H1 (cell line): ENCODE data around the gene PSD2. TPM values are rescaled to one million over a fixed set of nuclear protein-coding genes. Genes with fewer than 3 reads are reported as not detected.

Source experiments
- CTCF ChIA-PET: fragments of 300-600 bp; sonication (Branson Sonifier 250); formaldehyde crosslinking; loops from one replicate; lab custom pipeline; 2021; ENCODE audit not compliant: partially characterized antibody; lab: Charles Lee
- POLR2A ChIA-PET: fragments of 300-600 bp; sonication (Branson Sonifier 250); formaldehyde crosslinking; loops from one replicate; lab custom pipeline; 2021; ENCODE audit warnings: inconsistent platforms; ENCODE audit not compliant: partially characterized antibody; lab: Charles Lee
- DNase-seq, 2 experiments: peaks; one replicate each; pipeline versions ENCODE4 v3.0.0 to v3.0.0-alpha.2; 2010 to 2022; ENCODE audit warnings: low spot score in 2 of 2, low read depth in 1 of 2, mixed read lengths in 1 of 2
- FAIRE-seq: peaks from 2 replicates; lab custom pipeline; 2011; peaks lifted over from hg19 to GRCh38; lab: Jason Lieb, UNC
- H2AFZ ChIP-seq: 2 replicates; pipeline ENCODE4 v1.8.1; 2012; ENCODE audit warnings: low read length, inconsistent platforms
- H2AK5ac ChIP-seq: 2 replicates; pipeline ENCODE4 v1.6.1; 2013; ENCODE audit warnings: low read depth, low read length
- H2BK120ac ChIP-seq: replicated peaks from 2 replicates; pipeline ENCODE3; 2013; ENCODE audit warnings: low read depth, low read length, inconsistent platforms
- H2BK12ac ChIP-seq: 2 replicates; pipeline ENCODE4 v1.6.1; 2013; ENCODE audit warnings: low read depth, low read length
- H2BK15ac ChIP-seq: 2 replicates; pipeline ENCODE4 v1.6.1; 2013; ENCODE audit warnings: low read length
- H2BK20ac ChIP-seq: 2 replicates; pipeline ENCODE4 v1.6.1; 2013; ENCODE audit warnings: low read length
- H2BK5ac ChIP-seq: 2 replicates; pipeline ENCODE4 v1.6.1; 2013; ENCODE audit warnings: low read depth, low read length
- H3K14ac ChIP-seq: 2 replicates; pipeline ENCODE4 v1.6.1; 2013; ENCODE audit warnings: inconsistent platforms; ENCODE audit not compliant: insufficient read length
- H3K18ac ChIP-seq: 2 replicates; pipeline ENCODE4 v1.6.1; 2013; ENCODE audit warnings: low read length; ENCODE audit errors: extremely low read depth
- H3K23ac ChIP-seq: 2 replicates; pipeline ENCODE4 v1.6.1; 2013; ENCODE audit warnings: inconsistent platforms; ENCODE audit not compliant: insufficient read length
- H3K23me2 ChIP-seq: 2 replicates; pipeline ENCODE4 v1.6.1; 2013; ENCODE audit warnings: low read depth, low read length
- H3K27ac ChIP-seq: 2 replicates; pipeline ENCODE4 v1.6.1; 2011; ENCODE audit warnings: low read depth, low read length, inconsistent platforms
- H3K27me3 ChIP-seq, 4 experiments: replicated peaks in 1 of 4; 1 replicate in 1 of 4; 2 replicates in 3 of 4; pipeline versions ENCODE4 v1.6.1 to v1.8.1; 2011 to 2013; ENCODE audit warnings: low read length in 3 of 4, mild to moderate bottlenecking in 3 of 4, inconsistent platforms in 2 of 4, mixed read lengths in 2 of 4, moderate library complexity in 1 of 4; ENCODE audit not compliant: control insufficient read depth in 3 of 4, insufficient read depth in 3 of 4; ENCODE audit errors: extremely low read depth in 1 of 4
- H3K36me3 ChIP-seq, 4 experiments: 2 replicates each; pipeline versions ENCODE4 v1.6.1 to v1.8.1; 2011 to 2013; ENCODE audit warnings: mild to moderate bottlenecking in 4 of 4, low read length in 3 of 4, moderate library complexity in 2 of 4, control low read depth in 1 of 4, inconsistent platforms in 1 of 4; ENCODE audit not compliant: insufficient read depth in 4 of 4, control insufficient read depth in 2 of 4
- H3K4ac ChIP-seq: replicated peaks from 2 replicates; pipeline ENCODE3; 2013; ENCODE audit warnings: low read length, low read depth, mixed read lengths, inconsistent platforms; ENCODE audit not compliant: insufficient read length
- H3K4me1 ChIP-seq, 4 experiments: replicated peaks in 1 of 4; 1 replicate in 1 of 4; 2 replicates in 3 of 4; pipeline versions ENCODE4 v1.6.1 to v1.8.1; 2011 to 2013; ENCODE audit warnings: low read length in 3 of 4, inconsistent platforms in 2 of 4, mixed read lengths in 1 of 4; ENCODE audit not compliant: insufficient read depth in 4 of 4, control insufficient read depth in 3 of 4
- H3K4me2 ChIP-seq, 2 experiments: 2 replicates each; pipeline versions ENCODE4 v1.6.1 to v1.8.1; 2011 to 2013; ENCODE audit warnings: low read depth in 2 of 2, low read length in 2 of 2, control low read depth in 1 of 2, inconsistent platforms in 1 of 2, mild to moderate bottlenecking in 1 of 2; ENCODE audit not compliant: insufficient read depth in 1 of 2
- H3K4me3 ChIP-seq, 4 experiments: fragments of 200-600, 300-600 bp in 1 of 4; sonication (generic), shearing (Covaris generic), sonication (Bioruptor Twin) in 1 of 4; 2 replicates each; pipeline versions ENCODE4 v1.5.1 to v1.8.1; 2011 to 2016; ENCODE audit warnings: low read length in 4 of 4, low read depth in 3 of 4, control low read depth in 2 of 4, inconsistent platforms in 2 of 4, mild to moderate bottlenecking in 2 of 4, mixed read lengths in 1 of 4, moderate library complexity in 1 of 4; ENCODE audit not compliant: insufficient read depth in 2 of 4; ENCODE audit errors: extremely low read depth in 1 of 4
- H3K56ac ChIP-seq: replicated peaks from 2 replicates; pipeline ENCODE3; 2013; ENCODE audit warnings: low read depth, mild to moderate bottlenecking, mixed read lengths, low read length, inconsistent platforms; ENCODE audit not compliant: insufficient read length
- H3K79me1 ChIP-seq: 2 replicates; pipeline ENCODE4 v1.6.1; 2013; ENCODE audit warnings: low read depth, low read length, control low read depth
- H3K79me2 ChIP-seq, 2 experiments: 2 replicates each; pipeline versions ENCODE4 v1.6.1 to v1.8.1; 2012 to 2013; ENCODE audit warnings: low read length in 2 of 2, mild to moderate bottlenecking in 2 of 2, inconsistent platforms in 1 of 2; ENCODE audit not compliant: insufficient read depth in 2 of 2, control insufficient read depth in 1 of 2
- H3K9ac ChIP-seq, 4 experiments: replicated peaks in 1 of 4; 1 replicate in 1 of 4; 2 replicates in 3 of 4; pipeline versions ENCODE4 v1.6.1 to v1.8.1; 2011 to 2013; ENCODE audit warnings: low read depth in 3 of 4, low read length in 3 of 4, control low read depth in 2 of 4, mild to moderate bottlenecking in 2 of 4, moderate library complexity in 2 of 4, inconsistent platforms in 1 of 4; ENCODE audit errors: extremely low read depth in 1 of 4
- H3K9me3 ChIP-seq, 2 experiments: 2 replicates each; pipeline versions ENCODE4 v1.6.1 to v1.8.1; 2012 to 2013; ENCODE audit warnings: mild to moderate bottlenecking in 2 of 2, moderate library complexity in 2 of 2, control low read depth in 1 of 2, inconsistent platforms in 1 of 2, low read depth in 1 of 2, low read length in 1 of 2, mixed read lengths in 1 of 2; ENCODE audit not compliant: insufficient read depth in 2 of 2
- H4K20me1 ChIP-seq, 2 experiments: replicated peaks in 1 of 2; 2 replicates each; pipeline versions ENCODE3 to v1.8.1; 2011 to 2013; ENCODE audit warnings: inconsistent platforms in 2 of 2, low read length in 2 of 2, mild to moderate bottlenecking in 1 of 2; ENCODE audit not compliant: insufficient read depth in 2 of 2, control insufficient read depth in 1 of 2
- H4K5ac ChIP-seq: 2 replicates; pipeline ENCODE4 v1.6.1; 2013; ENCODE audit warnings: low read length, low read depth, mixed read lengths, inconsistent platforms; ENCODE audit not compliant: insufficient read length
- H4K8ac ChIP-seq: 2 replicates; pipeline ENCODE4 v1.8.0; 2013; ENCODE audit warnings: mild to moderate bottlenecking, moderate library complexity, low read length, inconsistent platforms; ENCODE audit not compliant: insufficient read depth; ENCODE audit errors: extremely low read depth
- H4K91ac ChIP-seq: replicated peaks from 2 replicates; pipeline ENCODE3; 2013; ENCODE audit warnings: low read length, mixed read lengths, inconsistent platforms; ENCODE audit not compliant: insufficient read length
- ASH2L ChIP-seq: fragments of 200-600, 300-600 bp; sonication (generic); IDR thresholded peaks from one replicate; pipeline ENCODE4 v1.7.1; 2017; ENCODE audit warnings: low read length
- BACH1 ChIP-seq: IDR thresholded peaks from 2 replicates; pipeline ENCODE4 v1.6.1; 2012; ENCODE audit warnings: low read length, improper control_type of control experiment
- GABPA ChIP-seq: IDR thresholded peaks from 2 replicates; pipeline ENCODE4 v1.6.1; 2011; ENCODE audit warnings: mild to moderate bottlenecking, low read length, moderate library complexity, borderline replicate concordance; ENCODE audit not compliant: insufficient read depth
- KDM1A ChIP-seq: fragments of 200-600, 300-600 bp; sonication (generic); IDR thresholded peaks from 2 replicates; pipeline ENCODE4 v1.7.1; 2016; ENCODE audit warnings: mild to moderate bottlenecking, low read length, borderline replicate concordance
- MAX ChIP-seq: IDR thresholded peaks from 2 replicates; pipeline ENCODE4 v1.6.1; 2012; ENCODE audit warnings: inconsistent platforms
- whole genome bisulfite sequencing, 2 experiments: shearing (Covaris generic) in 1 of 2; methylation state at CpG; one replicate each; pipeline versions ENCODE4 v1.1.6 to v1.1.7; 2013 to 2015; ENCODE audit warnings: low lambda C conversion rate in 2 of 2, mixed read lengths in 2 of 2, inconsistent platforms in 1 of 2, low coverage in 1 of 2, missing lambda C conversion rate in 1 of 2; ENCODE audit not compliant: insufficient replicate concordance in 2 of 2, insufficient coverage in 1 of 2, insufficient read length in 1 of 2; ENCODE audit errors: extremely low coverage in 1 of 2, missing lambda C conversion rate in 1 of 2; 5-methylcytosine and 5-hydroxymethylcytosine counted together
- polyA plus RNA-seq, 7 experiments: library from polyadenylated mRNA; depleted of rRNA in 3 of 7; stranded (reverse) in 5 of 7; unstranded in 2 of 7; fragments of >200 nt in 5 of 7; fragments of 200-250 nt in 2 of 7; gene quantifications; 1 replicate in 5 of 7; 2 replicates in 1 of 7; 4 replicates in 1 of 7; pipeline versions ENCODE4 v1.2.1 to v1.2.3, GENCODE V29; 2011 to 2013; ENCODE audit warnings: missing spikeins in 2 of 7, mixed read lengths in 2 of 7
- total RNA-seq: library from RNA; stranded (reverse); fragmentation: NEBNext Ultra II Directional; extraction: Animal tissue kit (Norgen Biotek cat#: 25700); gene quantifications from 2 replicates; pipeline ENCODE4 v1.2.1, GENCODE V29; 2021

The PSD2 gene
- total and polyA plus RNA-seq, 2 of the 8 experiments (the other 6 are each of a cell fraction or from before 2014, with no cell fraction given) = 0.06 to 0.14 TPM

- Histone ChIP-seq H3K9me3 (no peaks in the 10 kb centered on the region), H2BK12ac (peak overlapping the region; percentile 44; the same call in 1 of the 2 replicates), H2BK15ac (no peak overlapping the region), H2BK20ac (no peak overlapping the region), H3K79me2 (no peaks in the 10 kb centered on the region), H3K4me3 (peak overlapping the region; percentile 40 to 81 (median 46)), H3K9ac (no peak overlapping the region), H3K4me2 (peak overlapping the region; percentile 62 to 87), H2BK120ac (no peak overlapping the region), H4K8ac (no peak overlapping the region; the same call in 1 of the 2 replicates), H4K5ac (no peak overlapping the region), H3K4ac (no peak overlapping the region), H3K23ac (no peak overlapping the region), H3K14ac (no peak overlapping the region), H2BK5ac (no peak overlapping the region), H3K18ac (no peak overlapping the region; the same call in 1 of the 2 replicates), H4K20me1 (peaks cover 3 to 7% of the 10 kb centered on the region in 2 experiments), H3K27me3 (peaks cover 16 to 55% (median 49%) of the 10 kb centered on the region in 4 experiments), H2AFZ (no peak overlapping the region), H3K23me2 (peaks cover 8% of the 10 kb centered on the region; the same call in 1 of the 2 replicates), H3K36me3 (no peaks in the 10 kb centered on the region), H3K79me1 (no peaks in the 10 kb centered on the region), H4K91ac (no peak overlapping the region), H3K4me1 (peaks cover 0 to 2% (median 1%) of the 10 kb centered on the region in 4 experiments; a peak in 5 of 7 replicates), H3K27ac (no peak overlapping the region), H3K56ac (no peak overlapping the region), H2AK5ac (no peak overlapping the region; the same call in 1 of the 2 replicates)
- no peak for FAIRE-seq
- peak in 1 of 2 experiments; percentile 74 for DNase-seq
- ChIA-PET POLR2A (interaction anchor here (0.8 kb wide), 1 partner anchor 11 kb away, joined by 3 read pairs; no protein-coding TSS in a partner anchor), CTCF (interaction anchor here (1.0 to 2.8 kb wide), 11 partner anchors 12 to 120 kb away, joined by 3 to 28 read pairs (median 6); partner anchors contain the start of gene PSD2)
- 14% methylated on average over 41 of the region's 43 CpGs; no CpG with 5 or more reads in 1 of the 2 experiments for WGBS, 2 experiments
- TF ChIP-seq BACH1 = peak; percentile 33; the same call in 1 of the 2 replicates
- no peak for TF ChIP-seq KDM1A
- TF ChIP-seq ASH2L = peak; percentile 34
- no peak for TF ChIP-seq GABPA
- peak; percentile 18; the same call in 1 of the 2 replicates for TF ChIP-seq MAX
Observed at GRCh38 chr5:139848508-139849100, 53.0 kb downstream of the PSD2 start.
